Measurements from ENCODE around the gene GBP6. TPM values are rescaled to one million over a fixed set of nuclear protein-coding genes. Genes with fewer than 3 reads are reported as not detected.
"Not testable (repeated sequence)": the region's sequence is repeated elsewhere in the genome, so short reads cannot be mapped to it uniquely, and the experiment has no call there.

Gene GBP6
- under 1 TPM; 0.01 to 0.59 (median 0.22) TPM for polyA plus RNA-seq

- 64 to 78% (median 75%) methylated on average over 10 of the region's 10 CpGs for WGBS, 3 donors
- H3K27ac ChIP-seq (ENCODE audit: low read depth, low read length): no peak within 1 kb of the TSS
Observed at GRCh38 chr1:89363638-89364536, at the start of gene GBP6. Gene GBP6 (plus strand): TSS chr1:89364059. CDS start chr1:89368552, 4,493 bp downstream.

- H3K27ac ChIP-seq (ENCODE audit: low read depth, low read length): no peak overlapping the region
- WGBS, 3 donors: 14 to 29% (median 18%) methylated on average over 1 of the region's 1 CpG
Observed at GRCh38 chr1:89322402-89322801, 41.5 kb upstream of the GBP6 start.

GRCh38 chr1:89331890-89332289 is 32.0 kb upstream of the GBP6 start:
- H3K27ac ChIP-seq (ENCODE audit: low read depth, low read length): no peak overlapping the region
- WGBS, 3 donors: 73 to 92% (median 89%) methylated on average over 2 of the region's 2 CpGs

- no peak overlapping the region for H3K27ac ChIP-seq (ENCODE audit: low read depth, low read length)
- WGBS, 3 donors: 34 to 42% (median 40%) methylated on average over 3 of the region's 3 CpGs
Observed at GRCh38 chr1:89332461-89332860, 31.4 kb upstream of the GBP6 start.

GRCh38 chr1:89335486-89335885 is 28.4 kb upstream of the GBP6 start:
- no peak overlapping the region for H3K27ac ChIP-seq (ENCODE audit: low read depth, low read length)

GRCh38 chr1:89337903-89338302 is 26.0 kb upstream of the GBP6 start:
- WGBS, 3 donors: 73 to 76% (median 74%) methylated on average over 4 of the region's 4 CpGs
- no peak overlapping the region for H3K27ac ChIP-seq (ENCODE audit: low read depth, low read length)

GRCh38 chr1:89339039-89339438 is 24.8 kb upstream of the GBP6 start:
- 44 to 67% (median 61%) methylated on average over 4 of the region's 4 CpGs for WGBS, 3 donors
- no peak overlapping the region for H3K27ac ChIP-seq (ENCODE audit: low read depth, low read length)

GRCh38 chr1:89345479-89345878 is 18.4 kb upstream of the GBP6 start:
- H3K27ac ChIP-seq (ENCODE audit: low read depth, low read length): not testable (repeated sequence)

GRCh38 chr1:89347296-89347695 is 16.6 kb upstream of the GBP6 start:
- WGBS, 3 donors: 61 to 78% (median 68%) methylated on average over 2 of the region's 2 CpGs
- no peak overlapping the region for H3K27ac ChIP-seq (ENCODE audit: low read depth, low read length)

- no peak overlapping the region for H3K27ac ChIP-seq (ENCODE audit: low read depth, low read length)
- WGBS, 3 donors: 83 to 88% (median 87%) methylated on average over 2 of the region's 2 CpGs
Observed at GRCh38 chr1:89350298-89350697, 13.6 kb upstream of the GBP6 start.

- WGBS, 3 donors: 31 to 50% (median 38%) methylated on average over 1 of the region's 1 CpG
- H3K27ac ChIP-seq (ENCODE audit: low read depth, low read length): no peak overlapping the region
Observed at GRCh38 chr1:89351597-89352311, 12.1 kb upstream of the GBP6 start.

GRCh38 chr1:89352421-89352820 is 11.4 kb upstream of the GBP6 start:
- no peak overlapping the region for H3K27ac ChIP-seq (ENCODE audit: low read depth, low read length)
- WGBS, 3 donors: 89 to 95% (median 91%) methylated on average over 2 of the region's 2 CpGs

GRCh38 chr1:89354205-89354604 is 9.7 kb upstream of the GBP6 start:
- WGBS, 3 donors: 52 to 70% (median 62%) methylated on average over 3 of the region's 3 CpGs
- H3K27ac ChIP-seq (ENCODE audit: low read depth, low read length): no peak overlapping the region

- no peak overlapping the region for H3K27ac ChIP-seq (ENCODE audit: low read depth, low read length)
- WGBS, 3 donors: 68 to 85% (median 69%) methylated on average over 1 of the region's 1 CpG
Observed at GRCh38 chr1:89355056-89355455, 8.8 kb upstream of the GBP6 start.

GRCh38 chr1:89356658-89357400 is 7.0 kb upstream of the GBP6 start:
- no peak overlapping the region for H3K27ac ChIP-seq (ENCODE audit: low read depth, low read length)
- 60 to 88% (median 88%) methylated on average over 8 of the region's 8 CpGs for WGBS, 3 donors

- 19 to 22% (median 19%) methylated on average over 8 of the region's 8 CpGs for WGBS, 3 donors
- H3K27ac ChIP-seq (ENCODE audit: low read depth, low read length): no peak overlapping the region
Observed at GRCh38 chr1:89358287-89358893, 5.5 kb upstream of the GBP6 start.

- WGBS, 3 donors: 73 to 74% (median 73%) methylated on average over 1 of the region's 1 CpG
- H3K27ac ChIP-seq (ENCODE audit: low read depth, low read length): no peak overlapping the region
Observed at GRCh38 chr1:89360716-89361115, 3.1 kb upstream of the GBP6 start.

GRCh38 chr1:89361681-89362080 is 2.2 kb upstream of the GBP6 start:
- 86 to 97% (median 97%) methylated on average over 3 of the region's 3 CpGs for WGBS, 3 donors
- H3K27ac ChIP-seq (ENCODE audit: low read depth, low read length): no peak overlapping the region

- WGBS, 3 donors: 44 to 80% (median 55%) methylated on average over 1 of the region's 1 CpG
- H3K27ac ChIP-seq (ENCODE audit: low read depth, low read length): no peak overlapping the region
Observed at GRCh38 chr1:89363196-89363595, 663 bp upstream of the GBP6 start.
